Uterus (tissue), 2 donors: ENCODE results near the gene DMBX1.

ENCODE experiments used
- CTCF ChIP-seq, 4 experiments: fragments of 200-600 bp in 2 of 4; fragments of 450-650 bp in 2 of 4; sonication (generic) in 2 of 4; IDR thresholded peaks; one replicate each; pipeline ENCODE4 v1.5.1; 2016 to 2019; ENCODE audit warnings: antibody characterized with exemption in 4 of 4, mild to moderate bottlenecking in 2 of 4, moderate library complexity in 1 of 4
- POLR2A ChIP-seq, 2 donors: fragments of 450-650 bp; IDR thresholded peaks; one replicate each; pipeline ENCODE4 v1.6.1; 2016; ENCODE audit warnings: antibody characterized with exemption in 2 of 2, mild to moderate bottlenecking in 1 of 2, moderate library complexity in 1 of 2

- TF ChIP-seq CTCF (IDR thresholded peaks at IDR 0.05) (no peak), POLR2A (IDR thresholded peaks at IDR 0.05) (no peak)
Measured at GRCh38 chr1:46458190-46458589, 31.4 kb upstream of the DMBX1 start.
